DND-41 (cell line): ENCODE measurements around the gene LIMK2.

Source experiments
- EZH2 ChIP-seq: IDR thresholded peaks from 3 replicates; pipeline ENCODE4 v1.6.1; 2012; ENCODE audit warnings: borderline replicate concordance, low read depth, mild to moderate bottlenecking, moderate library complexity, low read length, inconsistent platforms; ENCODE audit not compliant: severe bottlenecking
- TF ChIP-seq, protein P1 (sequence below): IDR thresholded peaks from 2 replicates; pipeline ENCODE4 v1.5.1; 2012; ENCODE audit warnings: borderline replicate concordance, low read length, moderate library complexity, mild to moderate bottlenecking; ENCODE audit not compliant: poor library complexity, severe bottlenecking; ENCODE audit errors: extremely low read depth

DNA sequence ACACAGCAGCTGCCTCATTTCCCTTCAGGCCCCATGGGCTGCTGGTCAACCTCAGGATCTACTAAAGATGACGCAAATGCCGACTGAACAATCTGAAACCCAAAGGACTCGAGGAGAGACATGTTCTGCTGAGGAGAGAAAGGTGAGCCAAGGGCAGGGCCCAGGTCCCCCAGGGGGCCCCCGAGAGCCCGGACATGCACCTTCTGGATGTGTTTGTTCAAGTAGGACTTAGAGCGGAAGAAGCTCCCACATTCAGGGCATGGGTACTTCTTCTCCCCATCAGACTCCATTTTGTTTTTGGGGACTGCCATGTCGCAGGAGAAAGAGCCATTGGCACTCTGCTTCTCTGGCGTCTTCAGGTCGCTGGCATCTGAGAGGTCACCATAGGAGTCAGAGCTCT is 114.8 kb downstream of the LIMK2 start:
- TF ChIP-seq, protein P1, sequence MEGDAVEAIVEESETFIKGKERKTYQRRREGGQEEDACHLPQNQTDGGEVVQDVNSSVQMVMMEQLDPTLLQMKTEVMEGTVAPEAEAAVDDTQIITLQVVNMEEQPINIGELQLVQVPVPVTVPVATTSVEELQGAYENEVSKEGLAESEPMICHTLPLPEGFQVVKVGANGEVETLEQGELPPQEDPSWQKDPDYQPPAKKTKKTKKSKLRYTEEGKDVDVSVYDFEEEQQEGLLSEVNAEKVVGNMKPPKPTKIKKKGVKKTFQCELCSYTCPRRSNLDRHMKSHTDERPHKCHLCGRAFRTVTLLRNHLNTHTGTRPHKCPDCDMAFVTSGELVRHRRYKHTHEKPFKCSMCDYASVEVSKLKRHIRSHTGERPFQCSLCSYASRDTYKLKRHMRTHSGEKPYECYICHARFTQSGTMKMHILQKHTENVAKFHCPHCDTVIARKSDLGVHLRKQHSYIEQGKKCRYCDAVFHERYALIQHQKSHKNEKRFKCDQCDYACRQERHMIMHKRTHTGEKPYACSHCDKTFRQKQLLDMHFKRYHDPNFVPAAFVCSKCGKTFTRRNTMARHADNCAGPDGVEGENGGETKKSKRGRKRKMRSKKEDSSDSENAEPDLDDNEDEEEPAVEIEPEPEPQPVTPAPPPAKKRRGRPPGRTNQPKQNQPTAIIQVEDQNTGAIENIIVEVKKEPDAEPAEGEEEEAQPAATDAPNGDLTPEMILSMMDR, result no peak
- no peak for TF ChIP-seq EZH2
